A673 (cell line): ENCODE measurements around the gene VAT1L. TPM values are rescaled to one million over a fixed set of nuclear protein-coding genes. Genes with fewer than 3 reads are reported as not detected.

Experiments
- BruUV-seq: library from RNA; stranded (reverse); fragments of 400-500 nt; replicated peaks from 2 replicates; lab custom pipeline; 2021; lab: Mats Ljungman, UMichigan
- CTCF ChIA-PET: fragments of 300-600 bp; sonication (Branson Sonifier 250); formaldehyde crosslinking; loops from one replicate; lab custom pipeline; 2022; ENCODE audit warnings: antibody characterized with exemption; lab: Charles Lee
- POLR2A ChIA-PET: fragments of 300-600 bp; sonication (Branson Sonifier 250); formaldehyde crosslinking; loops from one replicate; lab custom pipeline; 2022; ENCODE audit warnings: antibody characterized with exemption; ENCODE audit not compliant: low non-redundant PET; lab: Charles Lee
- DNase-seq: peaks from one replicate; pipeline ENCODE4 v3.0.0-alpha.2; 2015; ENCODE audit warnings: low spot score
- H3K27ac ChIP-seq: fragments of 200-600 bp; sonication (generic); 2 replicates; pipeline ENCODE4 v1.5.1; 2016; ENCODE audit warnings: mixed run types, low read depth, mild to moderate bottlenecking, mixed read lengths, antibody characterized with exemption, low read length; ENCODE audit not compliant: poor library complexity, severe bottlenecking
- H3K27me3 ChIP-seq: fragments of 200-600 bp; sonication (generic); replicated peaks from 2 replicates; pipeline ENCODE4 v1.6.1; 2017; ENCODE audit warnings: mixed run types, low read depth, mild to moderate bottlenecking, mixed read lengths, antibody characterized with exemption, low read length; ENCODE audit not compliant: insufficient read depth, poor library complexity
- H3K36me3 ChIP-seq: fragments of 200-600 bp; sonication (generic); 2 replicates; pipeline ENCODE4 v1.6.1; 2016; ENCODE audit warnings: mixed run types, mild to moderate bottlenecking, mixed read lengths, antibody characterized with exemption, low read length; ENCODE audit not compliant: insufficient read depth, poor library complexity, severe bottlenecking
- H3K4me1 ChIP-seq: fragments of 200-600 bp; sonication (generic); 2 replicates; pipeline ENCODE4 v1.6.1; 2017; ENCODE audit warnings: mixed run types, mild to moderate bottlenecking, mixed read lengths, antibody characterized with exemption, low read length; ENCODE audit not compliant: insufficient read depth, poor library complexity, severe bottlenecking
- H3K4me3 ChIP-seq: fragments of 200-600 bp; sonication (generic); 2 replicates; pipeline ENCODE4 v1.5.1; 2016; ENCODE audit warnings: low read depth, mixed run types, mild to moderate bottlenecking, mixed read lengths, low read length; ENCODE audit not compliant: poor library complexity, severe bottlenecking
- H3K9me3 ChIP-seq: fragments of 200-600 bp; sonication (generic); 2 replicates; pipeline ENCODE4 v1.6.1; 2016; ENCODE audit warnings: mixed run types, low read depth, mild to moderate bottlenecking, mixed read lengths, antibody characterized with exemption, low read length; ENCODE audit not compliant: poor library complexity, severe bottlenecking
- EZH2 ChIP-seq: fragments of 200-600 bp; sonication (generic); IDR thresholded peaks from 2 replicates; pipeline ENCODE4 v1.6.1; 2017; ENCODE audit warnings: borderline replicate concordance, low read depth, mild to moderate bottlenecking, mixed read lengths, antibody characterized with exemption, low read length; ENCODE audit not compliant: poor library complexity, severe bottlenecking
- intact Hi-C: fragments of 100-400 bp; cut with micrococcal nuclease; formaldehyde crosslinking; loops from one replicate; pipeline ENCODE4 v1.10.0; 2022; ENCODE audit not compliant: unreplicated experiment
- total RNA-seq: library from RNA; stranded (reverse); gene quantifications from 2 replicates; pipeline ENCODE4 v1.2.3, GENCODE V29; 2021
- TF ChIP-seq, protein P1 (sequence below): fragments of 300-800, 200-600 bp; sonication (generic); conservative IDR thresholded peaks from 2 replicates; pipeline ENCODE4 v1.5.1; 2017; ENCODE audit warnings: low read depth, mild to moderate bottlenecking, antibody characterized with exemption, low read length, moderate library complexity, mixed read lengths

Gene VAT1L
- total RNA-seq, 1 experiment from 2014 or later = 0.09 TPM

GRCh38 chr16:77871932-77872331 lies 83.6 kb downstream of the VAT1L start:
- no peak overlapping the region for H3K27ac ChIP-seq
- H3K4me1 ChIP-seq = peaks cover 5% of the 10 kb centered on the region
- no peaks in the 10 kb centered on the region for H3K9me3 ChIP-seq
- TF ChIP-seq EZH2 = no peak
- TF ChIP-seq, protein P1, sequence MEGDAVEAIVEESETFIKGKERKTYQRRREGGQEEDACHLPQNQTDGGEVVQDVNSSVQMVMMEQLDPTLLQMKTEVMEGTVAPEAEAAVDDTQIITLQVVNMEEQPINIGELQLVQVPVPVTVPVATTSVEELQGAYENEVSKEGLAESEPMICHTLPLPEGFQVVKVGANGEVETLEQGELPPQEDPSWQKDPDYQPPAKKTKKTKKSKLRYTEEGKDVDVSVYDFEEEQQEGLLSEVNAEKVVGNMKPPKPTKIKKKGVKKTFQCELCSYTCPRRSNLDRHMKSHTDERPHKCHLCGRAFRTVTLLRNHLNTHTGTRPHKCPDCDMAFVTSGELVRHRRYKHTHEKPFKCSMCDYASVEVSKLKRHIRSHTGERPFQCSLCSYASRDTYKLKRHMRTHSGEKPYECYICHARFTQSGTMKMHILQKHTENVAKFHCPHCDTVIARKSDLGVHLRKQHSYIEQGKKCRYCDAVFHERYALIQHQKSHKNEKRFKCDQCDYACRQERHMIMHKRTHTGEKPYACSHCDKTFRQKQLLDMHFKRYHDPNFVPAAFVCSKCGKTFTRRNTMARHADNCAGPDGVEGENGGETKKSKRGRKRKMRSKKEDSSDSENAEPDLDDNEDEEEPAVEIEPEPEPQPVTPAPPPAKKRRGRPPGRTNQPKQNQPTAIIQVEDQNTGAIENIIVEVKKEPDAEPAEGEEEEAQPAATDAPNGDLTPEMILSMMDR = no peak
- ChIA-PET CTCF (no interaction called here), POLR2A (interaction anchor here (0.6 kb wide), 1 partner anchor 168 kb away, joined by 3 read pairs; no protein-coding TSS in a partner anchor)
- DNase-seq = no peak
- H3K36me3 ChIP-seq = no peaks in the 10 kb centered on the region
- intact Hi-C loops = no loop called here
- BruUV-seq = no TSS peak
- H3K4me3 ChIP-seq = no peak overlapping the region
- H3K27me3 ChIP-seq = no peaks in the 10 kb centered on the region

GRCh38 chr16:77873066-77873465 lies 84.7 kb downstream of the VAT1L start:
- no TSS peak for BruUV-seq
- CTCF ChIA-PET = no interaction called here
- H3K4me3 ChIP-seq = no peak overlapping the region

GRCh38 chr16:77874347-77874746 lies 86.0 kb downstream of the VAT1L start:
- Histone ChIP-seq H3K27me3 (no peaks in the 10 kb centered on the region), H3K4me3 (no peak overlapping the region), H3K27ac (no peak overlapping the region), H3K9me3 (no peaks in the 10 kb centered on the region), H3K4me1 (peaks cover 5% of the 10 kb centered on the region), H3K36me3 (no peaks in the 10 kb centered on the region)
- no TSS peak for BruUV-seq
- CTCF ChIA-PET = no interaction called here
- no peak for TF ChIP-seq EZH2
- TF ChIP-seq, protein P1 = no peak
- no peak for DNase-seq
- POLR2A ChIA-PET = no interaction called here
- intact Hi-C loops = no loop called here

More at GRCh38 chr16:77873066-77873465, 84.7 kb downstream of the VAT1L start:
- H3K4me1 ChIP-seq = peaks cover 5% of the 10 kb centered on the region
- POLR2A ChIA-PET = no interaction called here
- no peak for DNase-seq
- H3K27ac ChIP-seq = no peak overlapping the region
- no peak for TF ChIP-seq EZH2
- TF ChIP-seq, protein P1 = no peak
- H3K27me3 ChIP-seq = no peaks in the 10 kb centered on the region
- no peaks in the 10 kb centered on the region for H3K36me3 ChIP-seq
- intact Hi-C loops = no loop called here
- H3K9me3 ChIP-seq = no peaks in the 10 kb centered on the region
